ENCODE measurements around the gene IL23R. TPM values are rescaled to one million over a fixed set of nuclear protein-coding genes. Genes with fewer than 3 reads are reported as not detected.

The IL23R gene
- total RNA-seq, 1 donor from 2014 or later: not detected

DNA sequence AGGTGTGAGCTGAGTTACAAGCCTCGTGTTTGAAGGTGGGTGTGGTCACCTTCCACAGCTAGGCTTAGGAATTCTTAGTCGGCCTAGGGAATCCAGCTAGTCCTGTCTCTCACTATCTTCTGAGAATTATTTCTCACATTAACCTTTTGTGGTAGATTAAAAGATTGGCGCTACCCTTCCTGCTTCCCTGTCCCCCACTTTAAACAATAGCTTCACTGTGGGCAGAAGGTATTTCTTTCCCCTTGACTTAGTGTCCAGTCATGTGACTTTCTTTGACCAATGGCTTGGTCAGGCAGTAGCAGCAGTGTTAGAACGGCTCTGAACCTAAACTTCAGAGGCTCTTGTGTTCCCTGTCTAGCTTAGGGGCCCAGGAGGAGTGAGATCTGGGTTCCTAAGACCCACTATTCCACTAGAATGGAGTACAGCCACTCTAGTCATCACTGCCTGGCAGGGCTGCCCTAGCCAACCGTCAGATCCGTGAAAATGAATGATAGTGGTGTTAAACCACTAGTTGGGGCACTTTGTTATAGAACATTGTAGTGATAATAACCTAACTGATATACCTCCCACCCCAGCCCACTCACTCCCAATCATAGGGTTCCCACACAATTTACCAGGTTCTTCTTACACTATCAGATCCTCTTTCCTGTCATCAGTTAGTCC lies 17.6 kb upstream of the IL23R start:
- Mint-ChIP-seq H3K4me1 (ENCODE audit: unreplicated experiment) (no peaks in the 10 kb centered on the region), H3K27me3 (ENCODE audit: unreplicated experiment) (peaks cover 3% of the 10 kb centered on the region), H3K36me3 (ENCODE audit: low read depth, unreplicated experiment) (no peaks in the 10 kb centered on the region), H3K27ac (ENCODE audit: unreplicated experiment) (no peak overlapping the region), H3K4me3 (ENCODE audit: unreplicated experiment) (no peak overlapping the region), H3K9me3 (ENCODE audit: unreplicated experiment) (no peaks in the 10 kb centered on the region)
- DNase-seq (ENCODE audit: low spot score): no peak
- TF ChIP-seq, protein P1, sequence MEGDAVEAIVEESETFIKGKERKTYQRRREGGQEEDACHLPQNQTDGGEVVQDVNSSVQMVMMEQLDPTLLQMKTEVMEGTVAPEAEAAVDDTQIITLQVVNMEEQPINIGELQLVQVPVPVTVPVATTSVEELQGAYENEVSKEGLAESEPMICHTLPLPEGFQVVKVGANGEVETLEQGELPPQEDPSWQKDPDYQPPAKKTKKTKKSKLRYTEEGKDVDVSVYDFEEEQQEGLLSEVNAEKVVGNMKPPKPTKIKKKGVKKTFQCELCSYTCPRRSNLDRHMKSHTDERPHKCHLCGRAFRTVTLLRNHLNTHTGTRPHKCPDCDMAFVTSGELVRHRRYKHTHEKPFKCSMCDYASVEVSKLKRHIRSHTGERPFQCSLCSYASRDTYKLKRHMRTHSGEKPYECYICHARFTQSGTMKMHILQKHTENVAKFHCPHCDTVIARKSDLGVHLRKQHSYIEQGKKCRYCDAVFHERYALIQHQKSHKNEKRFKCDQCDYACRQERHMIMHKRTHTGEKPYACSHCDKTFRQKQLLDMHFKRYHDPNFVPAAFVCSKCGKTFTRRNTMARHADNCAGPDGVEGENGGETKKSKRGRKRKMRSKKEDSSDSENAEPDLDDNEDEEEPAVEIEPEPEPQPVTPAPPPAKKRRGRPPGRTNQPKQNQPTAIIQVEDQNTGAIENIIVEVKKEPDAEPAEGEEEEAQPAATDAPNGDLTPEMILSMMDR (IDR thresholded peaks at IDR 0.05; ENCODE audit: unreplicated experiment): no peak

DNA sequence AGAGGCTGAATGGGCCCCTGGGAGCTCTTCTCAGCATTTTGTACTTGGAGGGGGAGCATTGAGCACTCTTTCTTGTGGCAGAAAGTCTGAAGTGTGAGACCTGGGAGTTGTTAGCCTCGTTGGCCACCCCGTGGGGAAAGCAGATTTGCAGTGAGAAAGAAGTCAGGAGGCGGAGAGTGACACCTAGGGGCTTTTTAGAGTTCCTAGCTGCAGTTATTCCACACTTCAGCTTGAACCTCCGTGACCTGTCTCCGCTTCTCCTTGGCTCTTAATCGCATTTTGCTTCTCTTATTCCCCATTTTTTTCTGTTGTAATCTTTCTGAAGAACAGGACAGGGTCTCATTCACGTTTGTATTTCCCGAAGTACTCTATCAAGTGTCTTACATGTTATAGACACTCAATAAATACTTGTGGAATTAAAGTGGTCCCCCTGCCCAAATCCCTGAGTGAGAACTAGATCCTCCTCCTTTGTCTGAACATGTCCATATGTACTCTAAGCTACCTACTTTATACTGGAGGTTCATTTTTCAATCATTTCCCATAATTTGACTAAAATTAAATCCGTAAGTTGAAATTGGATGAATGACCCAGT lies 17.0 kb upstream of the IL23R start:
- H3K4me3 Mint-ChIP-seq (ENCODE audit: unreplicated experiment): no peak overlapping the region
- TF ChIP-seq, protein P1 (IDR thresholded peaks at IDR 0.05; ENCODE audit: unreplicated experiment): no peak
- no peaks in the 10 kb centered on the region for H3K4me1 Mint-ChIP-seq (ENCODE audit: unreplicated experiment)
- no peak overlapping the region for H3K27ac Mint-ChIP-seq (ENCODE audit: unreplicated experiment)
- DNase-seq (ENCODE audit: low spot score): peak; percentile 53
- no peaks in the 10 kb centered on the region for H3K9me3 Mint-ChIP-seq (ENCODE audit: unreplicated experiment)
- H3K27me3 Mint-ChIP-seq (ENCODE audit: unreplicated experiment): peaks cover 3% of the 10 kb centered on the region
- H3K36me3 Mint-ChIP-seq (ENCODE audit: low read depth, unreplicated experiment): no peaks in the 10 kb centered on the region

DNA sequence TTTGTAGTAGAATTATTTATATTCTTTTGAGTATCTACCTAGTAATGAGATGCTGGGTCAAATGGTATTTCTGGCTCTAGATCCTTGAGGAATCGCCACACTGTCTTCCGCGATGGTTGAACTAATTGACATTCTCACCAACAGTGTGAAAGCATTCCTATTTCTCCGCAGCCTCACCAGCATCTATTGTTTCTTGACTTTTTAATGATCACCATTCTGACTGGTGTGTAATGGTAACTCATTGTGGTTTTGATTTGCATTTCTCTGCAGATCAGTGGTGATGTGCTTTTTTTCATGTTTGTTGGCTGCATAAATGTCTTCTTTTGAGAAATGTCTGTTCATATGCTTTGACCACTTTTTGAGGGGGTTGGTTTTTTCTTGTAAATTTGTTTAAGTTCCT lies 15.3 kb upstream of the IL23R start:
- TF ChIP-seq, protein P1 (IDR thresholded peaks at IDR 0.05; ENCODE audit: unreplicated experiment): no peak
- Mint-ChIP-seq H3K9me3 (ENCODE audit: unreplicated experiment) (no peaks in the 10 kb centered on the region), H3K36me3 (ENCODE audit: low read depth, unreplicated experiment) (no peaks in the 10 kb centered on the region), H3K4me3 (ENCODE audit: unreplicated experiment) (no peak overlapping the region), H3K27ac (ENCODE audit: unreplicated experiment) (no peak overlapping the region), H3K4me1 (ENCODE audit: unreplicated experiment) (no peaks in the 10 kb centered on the region), H3K27me3 (ENCODE audit: unreplicated experiment) (peaks cover 3% of the 10 kb centered on the region)
- DNase-seq (ENCODE audit: low spot score): no peak

- H3K9me3 Mint-ChIP-seq (ENCODE audit: unreplicated experiment): no peaks in the 10 kb centered on the region
- no peak overlapping the region for H3K27ac Mint-ChIP-seq (ENCODE audit: unreplicated experiment)
- no peak overlapping the region for H3K4me3 Mint-ChIP-seq (ENCODE audit: unreplicated experiment)
- TF ChIP-seq, protein P1 (IDR thresholded peaks at IDR 0.05; ENCODE audit: unreplicated experiment): no peak
- no peaks in the 10 kb centered on the region for H3K27me3 Mint-ChIP-seq (ENCODE audit: unreplicated experiment)
- no peaks in the 10 kb centered on the region for H3K4me1 Mint-ChIP-seq (ENCODE audit: unreplicated experiment)
- DNase-seq (ENCODE audit: low spot score): no peak
- no peaks in the 10 kb centered on the region for H3K36me3 Mint-ChIP-seq (ENCODE audit: low read depth, unreplicated experiment)
Measured at GRCh38 chr1:67158401-67158800, 7.9 kb upstream of the IL23R start.

GRCh38 chr1:67159233-67159632 lies 7.0 kb upstream of the IL23R start:
- no peak overlapping the region for H3K27ac Mint-ChIP-seq (ENCODE audit: unreplicated experiment)

More at GRCh38 chr1:67159233-67159632, 7.0 kb upstream of the IL23R start:
- no peaks in the 10 kb centered on the region for H3K4me1 Mint-ChIP-seq (ENCODE audit: unreplicated experiment)
- no peak for DNase-seq (ENCODE audit: low spot score)
- H3K4me3 Mint-ChIP-seq (ENCODE audit: unreplicated experiment): no peak overlapping the region
- no peaks in the 10 kb centered on the region for H3K27me3 Mint-ChIP-seq (ENCODE audit: unreplicated experiment)
- H3K36me3 Mint-ChIP-seq (ENCODE audit: low read depth, unreplicated experiment): no peaks in the 10 kb centered on the region
- TF ChIP-seq, protein P1 (IDR thresholded peaks at IDR 0.05; ENCODE audit: unreplicated experiment): no peak
- H3K9me3 Mint-ChIP-seq (ENCODE audit: unreplicated experiment): no peaks in the 10 kb centered on the region
